GM12874 (cell line): ENCODE measurements around the gene CCDC73.

Source experiments
- CTCF ChIP-seq: IDR thresholded peaks from 2 replicates; pipeline ENCODE4 v1.5.1; 2011; ENCODE audit warnings: low read depth, mild to moderate bottlenecking, control low read depth, low read length, moderate library complexity; ENCODE audit not compliant: insufficient read depth

CCDC73 gene

DNA sequence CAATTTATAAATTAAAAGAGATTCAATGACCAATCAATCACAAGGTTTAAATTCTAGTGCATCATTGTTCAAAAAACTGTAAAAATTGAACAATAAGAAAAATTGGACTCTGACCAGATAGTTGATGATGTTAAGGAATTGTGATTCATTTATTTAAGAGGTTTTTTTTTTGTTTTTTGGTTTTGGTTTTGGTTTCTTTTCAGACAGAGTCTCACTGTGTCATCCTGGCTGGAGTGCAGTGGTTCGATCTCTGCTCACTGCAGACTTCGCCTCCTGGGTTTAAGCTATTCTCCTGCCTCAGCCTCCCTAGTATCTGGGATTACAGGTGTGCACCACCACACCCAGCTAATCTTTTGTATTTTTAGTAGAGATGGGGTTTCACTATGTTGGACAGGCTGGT lies 227.9 kb downstream of the CCDC73 start:
- no peak for TF ChIP-seq CTCF

GRCh38 chr11:32563600-32563959 lies 230.9 kb downstream of the CCDC73 start:
- no peak for TF ChIP-seq CTCF

DNA sequence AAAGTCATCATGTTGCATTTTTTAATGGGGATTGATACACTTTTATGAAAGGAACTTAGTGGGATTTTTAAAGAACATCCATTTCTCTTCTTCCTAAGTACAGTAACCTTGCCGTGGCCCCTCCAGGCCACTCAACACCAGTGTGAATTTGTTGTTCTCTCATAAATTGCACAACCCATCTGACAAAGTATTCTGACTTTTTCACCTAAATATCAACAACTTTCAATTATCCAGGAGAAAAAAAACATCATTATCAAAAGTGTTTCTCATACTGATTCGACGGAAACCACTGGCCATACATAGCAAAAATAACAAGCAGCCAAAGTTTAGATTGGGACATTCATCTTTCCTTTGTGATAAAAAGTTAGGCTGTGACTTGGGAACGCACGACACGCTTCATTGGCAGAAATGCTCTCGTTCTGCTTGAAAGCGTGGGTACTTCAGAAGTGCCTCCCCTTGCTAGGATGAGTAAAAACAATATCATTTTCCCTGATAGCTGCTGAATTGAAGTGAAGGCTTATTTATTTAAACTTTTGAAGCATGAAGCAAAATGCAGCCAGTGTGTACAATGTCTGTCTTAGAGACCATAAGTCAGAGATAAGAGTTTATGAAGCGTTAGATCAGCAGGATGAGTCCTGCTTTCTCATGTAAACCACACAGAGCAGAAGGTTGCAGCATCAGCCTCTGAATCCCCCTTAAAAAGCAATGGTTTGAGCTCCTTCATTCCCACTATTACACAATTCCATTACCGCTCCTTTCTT lies 231.4 kb downstream of the CCDC73 start:
- no peak for TF ChIP-seq CTCF

- TF ChIP-seq CTCF = no peak
Measured at GRCh38 chr11:32561835-32562234, 232.6 kb downstream of the CCDC73 start.

- TF ChIP-seq CTCF = no peak
Measured at GRCh38 chr11:32555895-32556294, 238.6 kb downstream of the CCDC73 start.

GRCh38 chr11:32555091-32555490 lies 239.4 kb downstream of the CCDC73 start:
- TF ChIP-seq CTCF = no peak
